IMR-90 (cell line): ENCODE data around the gene MRPL51. TPM values are rescaled to one million over a fixed set of nuclear protein-coding genes. Genes with fewer than 3 reads are reported as not detected.

Experiments used
- ATAC-seq: fragments of 200-7000 bp; cut with Tn5 transposase; 2 replicates; pipeline ENCODE4 v1.9.1; 2020; ENCODE audit warnings: low read depth, mild to moderate bottlenecking, moderate library complexity
- BruUV-seq: library from RNA; stranded (reverse); fragments of 400-500 nt; replicated peaks from 2 replicates; lab custom pipeline; 2021; lab: Mats Ljungman, UMichigan
- CTCF ChIA-PET: fragments of 300-600 bp; formaldehyde crosslinking; extraction: SDS; loops from one replicate; lab custom pipeline; 2021; ENCODE audit warnings: antibody characterized with exemption; lab: Yijun Ruan, JAX
- POLR2A ChIA-PET: fragments of 300-600 bp; sonication (Branson Sonifier 250); formaldehyde crosslinking; loops from one replicate; lab custom pipeline; 2022; ENCODE audit warnings: antibody characterized with exemption; ENCODE audit not compliant: unreplicated experiment; lab: Charles Lee
- DNase-seq: peaks from one replicate; pipeline ENCODE4 v3.0.0; 2013
- H2AFZ ChIP-seq: replicated peaks from 2 replicates; pipeline ENCODE3; 2013; ENCODE audit warnings: low read length, mild to moderate bottlenecking; ENCODE audit not compliant: poor library complexity
- H2AK5ac ChIP-seq: 2 replicates; pipeline ENCODE4 v1.6.1; 2013; ENCODE audit warnings: low read depth, low read length, inconsistent platforms
- H2AK9ac ChIP-seq: replicated peaks from 2 replicates; pipeline ENCODE3; 2013; ENCODE audit warnings: mild to moderate bottlenecking, low read depth, low read length, moderate library complexity; ENCODE audit not compliant: poor library complexity
- H2BK120ac ChIP-seq: 2 replicates; pipeline ENCODE4 v1.6.1; 2013; ENCODE audit warnings: low read depth, low read length, inconsistent platforms
- H2BK15ac ChIP-seq: 3 replicates; pipeline ENCODE4 v1.6.1; 2013; ENCODE audit warnings: low read depth, low read length, inconsistent platforms
- H2BK20ac ChIP-seq: 2 replicates; pipeline ENCODE4 v1.6.1; 2013; ENCODE audit warnings: low read depth, mild to moderate bottlenecking, inconsistent platforms, low read length, moderate library complexity
- H2BK5ac ChIP-seq: 2 replicates; pipeline ENCODE4 v1.6.1; 2013; ENCODE audit warnings: mild to moderate bottlenecking, low read depth, low read length, inconsistent platforms; ENCODE audit not compliant: poor library complexity, severe bottlenecking
- H3K14ac ChIP-seq: replicated peaks from 2 replicates; pipeline ENCODE4 v1.6.1; 2013; ENCODE audit warnings: low read depth, low read length, inconsistent platforms
- H3K18ac ChIP-seq: 2 replicates; pipeline ENCODE4 v1.6.1; 2013; ENCODE audit warnings: low read depth, low read length, control low read depth
- H3K23ac ChIP-seq: 2 replicates; pipeline ENCODE4 v1.6.1; 2013; ENCODE audit warnings: low read depth, low read length, inconsistent platforms
- H3K27ac ChIP-seq: 2 replicates; pipeline ENCODE4 v1.5.1; 2013; ENCODE audit warnings: mild to moderate bottlenecking, control low read depth, low read length; ENCODE audit not compliant: insufficient read depth
- H3K27me3 ChIP-seq: 2 replicates; pipeline ENCODE4 v1.6.1; 2013; ENCODE audit warnings: low read length; ENCODE audit not compliant: control insufficient read depth, insufficient read depth
- H3K36me3 ChIP-seq: 2 replicates; pipeline ENCODE4 v1.6.1; 2013; ENCODE audit warnings: low read length, mixed read lengths; ENCODE audit not compliant: control insufficient read depth, insufficient read depth
- H3K4ac ChIP-seq: 2 replicates; pipeline ENCODE4 v1.6.1; 2013; ENCODE audit warnings: low read depth, low read length, inconsistent platforms
- H3K4me1 ChIP-seq: 2 replicates; pipeline ENCODE4 v1.6.1; 2013; ENCODE audit warnings: low read length, mixed read lengths; ENCODE audit not compliant: control insufficient read depth, insufficient read depth
- H3K4me2 ChIP-seq: 2 replicates; pipeline ENCODE4 v1.6.1; 2013; ENCODE audit warnings: low read depth, mild to moderate bottlenecking, control low read depth, low read length, moderate library complexity
- H3K4me3 ChIP-seq: 2 replicates; pipeline ENCODE4 v1.5.1; 2013; ENCODE audit warnings: low read depth, mild to moderate bottlenecking, control low read depth, low read length, moderate library complexity; ENCODE audit not compliant: insufficient read depth
- H3K56ac ChIP-seq: 2 replicates; pipeline ENCODE4 v1.6.1; 2013; ENCODE audit warnings: low read length, inconsistent platforms; ENCODE audit not compliant: insufficient read depth; ENCODE audit errors: extremely low read depth
- H3K79me1 ChIP-seq, 2 experiments: 2 replicates each; pipeline ENCODE4 v1.6.1; 2013; ENCODE audit warnings: low read length in 2 of 2, inconsistent platforms in 1 of 2, low read depth in 1 of 2
- H3K9ac ChIP-seq: 2 replicates; pipeline ENCODE4 v1.6.1; 2013; ENCODE audit warnings: low read depth, low read length, control low read depth
- H3K9me1 ChIP-seq: 2 replicates; pipeline ENCODE4 v1.6.1; 2013; ENCODE audit warnings: low read length, inconsistent platforms; ENCODE audit not compliant: insufficient read depth
- H3K9me3 ChIP-seq: 2 replicates; pipeline ENCODE4 v1.6.1; 2013; ENCODE audit warnings: low read length; ENCODE audit not compliant: control insufficient read depth, insufficient read depth
- H4K20me1 ChIP-seq: 2 replicates; pipeline ENCODE4 v1.6.1; 2013; ENCODE audit warnings: low read length, inconsistent platforms; ENCODE audit not compliant: insufficient read depth
- H4K5ac ChIP-seq: 2 replicates; pipeline ENCODE4 v1.6.1; 2013; ENCODE audit warnings: mild to moderate bottlenecking, low read depth, low read length, control low read depth
- H4K8ac ChIP-seq, 2 experiments: 2 replicates each; pipeline ENCODE4 v1.6.1; 2013; ENCODE audit warnings: low read depth in 2 of 2, low read length in 2 of 2, control low read depth in 1 of 2, inconsistent platforms in 1 of 2
- H4K91ac ChIP-seq: 2 replicates; pipeline ENCODE4 v1.6.1; 2013; ENCODE audit warnings: low read depth, low read length, inconsistent platforms; ENCODE audit not compliant: insufficient read depth
- BHLHE40 ChIP-seq: fragments of 150-350 bp; IDR thresholded peaks from 2 replicates; pipeline ENCODE4 v1.6.1; 2016; ENCODE audit warnings: mild to moderate bottlenecking, low read depth, low read length
- CEBPB ChIP-seq: IDR thresholded peaks from 2 replicates; pipeline ENCODE4 v1.6.1; 2012; ENCODE audit warnings: low read depth, low read length, improper control_type of control experiment
- CHD1 ChIP-seq: IDR thresholded peaks from 2 replicates; pipeline ENCODE4 v1.6.1; 2012; ENCODE audit warnings: low read depth, low read length, improper control_type of control experiment
- CTCF ChIP-seq: conservative IDR thresholded peaks from 2 replicates; pipeline ENCODE4 v1.5.1; 2012; ENCODE audit warnings: mild to moderate bottlenecking, low read depth, low read length, improper control_type of control experiment
- ELK1 ChIP-seq: fragments of 150-350 bp; IDR thresholded peaks from 2 replicates; pipeline ENCODE4 v1.6.1; 2016; ENCODE audit warnings: low read depth, mild to moderate bottlenecking, low read length, moderate library complexity, borderline replicate concordance
- FOS ChIP-seq: fragments of 150-350 bp; IDR thresholded peaks from 2 replicates; pipeline ENCODE4 v1.6.1; 2016; ENCODE audit warnings: low read depth, low read length
- MAFK ChIP-seq: IDR thresholded peaks from 2 replicates; pipeline ENCODE4 v1.6.1; 2012; ENCODE audit warnings: low read depth, low read length, improper control_type of control experiment
- MAZ ChIP-seq: IDR thresholded peaks from 2 replicates; pipeline ENCODE4 v1.6.1; 2012; ENCODE audit warnings: low read depth, mild to moderate bottlenecking, low read length, improper control_type of control experiment, moderate library complexity, borderline replicate concordance
- MXI1 ChIP-seq: IDR thresholded peaks from 2 replicates; pipeline ENCODE4 v1.6.1; 2012; ENCODE audit warnings: low read depth, mild to moderate bottlenecking, low read length, moderate library complexity, borderline replicate concordance
- NFE2L2 ChIP-seq: fragments of 150-350 bp; IDR thresholded peaks from 2 replicates; pipeline ENCODE4 v1.6.1; 2016; ENCODE audit warnings: low read depth, mild to moderate bottlenecking, low read length
- POLR2A ChIP-seq: IDR thresholded peaks from 2 replicates; pipeline ENCODE4 v1.6.1; 2012; ENCODE audit warnings: mild to moderate bottlenecking, low read depth, low read length
- RAD21 ChIP-seq: IDR thresholded peaks from 2 replicates; pipeline ENCODE4 v1.6.1; 2012; ENCODE audit warnings: low read length, improper control_type of control experiment
- RCOR1 ChIP-seq: IDR thresholded peaks from 2 replicates; pipeline ENCODE4 v1.6.1; 2012; ENCODE audit warnings: mild to moderate bottlenecking, low read length, improper control_type of control experiment; ENCODE audit not compliant: insufficient replicate concordance
- RFX5 ChIP-seq: IDR thresholded peaks from 2 replicates; pipeline ENCODE4 v1.8.0; 2012; ENCODE audit warnings: low read depth, mild to moderate bottlenecking, low read length, moderate library complexity
- SMC3 ChIP-seq: fragments of 150-350 bp; IDR thresholded peaks from 2 replicates; pipeline ENCODE4 v1.6.1; 2016; ENCODE audit warnings: low read depth, mild to moderate bottlenecking, antibody characterized with exemption, low read length, moderate library complexity
- USF2 ChIP-seq: fragments of 150-350 bp; IDR thresholded peaks from 2 replicates; pipeline ENCODE4 v1.6.1; 2017; ENCODE audit warnings: mild to moderate bottlenecking, antibody characterized with exemption, low read length, low read depth
- WGBS, 2 experiments: methylation state at CpG; one replicate each; pipeline versions ENCODE4 v1.1.5 to v1.1.7; 2013; ENCODE audit warnings: missing lambda C conversion rate in 2 of 2; ENCODE audit not compliant: insufficient read length in 1 of 2; ENCODE audit errors: extremely low coverage in 2 of 2; 5-methylcytosine and 5-hydroxymethylcytosine counted together
- dilution Hi-C: fragments of 300-500 bp; cut with HindIII; formaldehyde crosslinking; loops from one replicate; pipeline ENCODE4 v1.14.3; 2018; ENCODE audit warnings: low sequenced_read_pairs; ENCODE audit not compliant: unreplicated experiment
- in situ Hi-C: fragments of 300-500 bp; cut with MboI; formaldehyde crosslinking; loops from 3 replicates; pipeline ENCODE4 v1.14.3; 2019; ENCODE audit warnings: low sequenced_read_pairs, inconsistent platforms, mixed read lengths
- intact Hi-C: fragments of 100-400 bp; cut with micrococcal nuclease; formaldehyde crosslinking; loops from 2 replicates; pipeline ENCODE4 v1.10.0; 2022
- polyA plus RNA-seq, 3 experiments: library from polyadenylated mRNA; depleted of rRNA; stranded (reverse); fragments of >200 nt; gene quantifications; 2 replicates each; pipeline ENCODE4 v1.2.3, GENCODE V29; 2012; ENCODE audit warnings: low replicate concordance in 1 of 3
- total RNA-seq: library from RNA; depleted of rRNA; stranded (reverse); fragments of >200 nt; gene quantifications from 2 replicates; pipeline ENCODE4 v1.2.3, GENCODE V29; 2012

The MRPL51 gene
- total and polyA plus RNA-seq, 2 of the 4 experiments (the other 2 are of a cell fraction), result 80.1 to 160 TPM

GRCh38 chr12:6489449-6489848 is 3.6 kb downstream of the MRPL51 start:
- Histone ChIP-seq H4K91ac (no peak overlapping the region), H3K4me3 (no peak overlapping the region), H2BK5ac (no peak overlapping the region), H3K4ac (no peak overlapping the region), H3K79me1 (peaks cover 14 to 18% of the 10 kb centered on the region in 2 experiments), H4K5ac (no peak overlapping the region), H3K14ac (no peak overlapping the region), H3K4me2 (no peak overlapping the region), H4K8ac (no peak overlapping the region), H3K27ac (no peak overlapping the region), H2BK120ac (no peak overlapping the region), H3K9ac (no peak overlapping the region), H2AK5ac (no peak overlapping the region), H3K4me1 (no peaks in the 10 kb centered on the region; the same call in 1 of the 2 replicates), H3K9me3 (no peaks in the 10 kb centered on the region), H3K18ac (no peak overlapping the region), H3K56ac (no peak overlapping the region), H2AK9ac (no peak overlapping the region), H2BK20ac (no peak overlapping the region), H3K27me3 (no peaks in the 10 kb centered on the region), H3K9me1 (peaks cover 4% of the 10 kb centered on the region), H4K20me1 (peaks cover 4% of the 10 kb centered on the region), H3K23ac (no peak overlapping the region), H2AFZ (no peak overlapping the region), H3K36me3 (no peaks in the 10 kb centered on the region), H2BK15ac (no peak overlapping the region)
- POLR2A ChIA-PET, result interaction anchor here (0.7 kb wide), 1 partner anchor 289 kb away, joined by 17 read pairs; no protein-coding TSS in a partner anchor
- dilution Hi-C loops, result no loop called here
- in situ Hi-C loops, result no loop called here
- intact Hi-C loops, result no loop called here
- TF ChIP-seq ELK1, result no peak
- TF ChIP-seq SMC3, result no peak
- TF ChIP-seq MXI1, result no peak
- no peak for TF ChIP-seq CTCF
- no peak for TF ChIP-seq MAZ
- TF ChIP-seq CHD1, result no peak
- no peak for TF ChIP-seq CEBPB
- no peak for TF ChIP-seq RCOR1
- TF ChIP-seq MAFK, result no peak
- TF ChIP-seq USF2, result no peak
- TF ChIP-seq FOS, result no peak
- TF ChIP-seq BHLHE40, result no peak
- TF ChIP-seq RAD21, result no peak
- TF ChIP-seq NFE2L2, result no peak
- TF ChIP-seq RFX5, result no peak
- no peak for TF ChIP-seq POLR2A
- ATAC-seq, result no peak
- CTCF ChIA-PET, result interaction anchor here (0.9 kb wide), 1 partner anchor 66 kb away, joined by 3 read pairs; no protein-coding TSS in a partner anchor
- no CpG with 5 or more reads among the region's 4 CpGs for WGBS, 2 experiments
- DNase-seq, result no peak
- BruUV-seq, result no TSS peak
